WTC11 (cell line): ENCODE results near the gene TSSC4.

Source experiments
- CREB1 ChIP-seq: sonication (generic); formaldehyde crosslinking; IDR thresholded peaks from 2 replicates; pipeline ENCODE4 v1.8.0; 2023; ENCODE audit warnings: mild to moderate bottlenecking, missing genetic modification reagents
- MYBL2 ChIP-seq: sonication (generic); formaldehyde crosslinking; IDR thresholded peaks from 2 replicates; pipeline ENCODE4 v1.8.1; 2023; ENCODE audit warnings: mild to moderate bottlenecking, moderate library complexity, missing genetic modification reagents

- TF ChIP-seq CREB1 (CRISPR knock-in tag), result no peak
- no peak for TF ChIP-seq MYBL2 (CRISPR knock-in tag)
Observed at GRCh38 chr11:2451336-2451735, 50.8 kb downstream of the TSSC4 start.
